ENCODE results near the gene APIP. TPM values are rescaled to one million over a fixed set of nuclear protein-coding genes. Genes with fewer than 3 reads are reported as not detected.

The APIP gene
- total RNA-seq, 4 donors from 2014 or later, result 30.0 to 36.9 (median 35.6) TPM

DNA sequence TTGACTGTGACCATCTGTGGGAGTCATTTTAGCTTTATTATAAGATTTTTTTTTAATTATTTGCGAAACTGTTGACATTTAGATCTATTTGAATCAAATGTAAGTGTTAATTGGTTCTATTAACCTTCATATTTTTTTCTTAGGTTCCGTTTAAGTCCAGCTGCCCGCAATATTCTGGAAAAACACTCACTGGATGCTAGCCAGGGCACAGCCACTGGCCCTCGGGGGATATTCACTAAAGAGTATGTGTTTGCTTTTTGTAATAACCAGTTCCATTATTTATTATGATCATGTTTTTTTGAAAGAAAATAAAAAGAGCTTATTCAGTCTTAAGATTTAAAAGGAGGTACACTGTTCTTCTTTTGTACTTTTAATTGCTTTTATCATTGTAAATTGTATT lies 44.1 kb upstream of the APIP start:
- intact Hi-C loops (cut with DNase I), result no loop called here
- H3K27me3 ChIP-seq, result no peaks in the 10 kb centered on the region
- TF ChIP-seq CTCF (IDR thresholded peaks at IDR 0.05), result no peak
- TF ChIP-seq EP300 (IDR thresholded peaks at IDR 0.05), result no peak
- no peak for TF ChIP-seq POLR2AphosphoS5 (IDR thresholded peaks at IDR 0.05)
- TF ChIP-seq POLR2A (IDR thresholded peaks at IDR 0.05; ENCODE audit: low read depth), result no peak
- no peaks in the 10 kb centered on the region for H3K9me3 ChIP-seq
- no peak overlapping the region for H3K27ac ChIP-seq (replicated peaks in 1 of 4)
- WGBS, result 46% methylated on average over 4 of the region's 4 CpGs
- H3K4me1 ChIP-seq, result no peaks in the 10 kb centered on the region
- H3K36me3 ChIP-seq, result peaks cover 0 to 19% (median 4%) of the 10 kb centered on the region in 4 donors
- H3K4me3 ChIP-seq, result no peak overlapping the region
- DNase-seq (ENCODE audit: extremely low spot score), result no peak

DNA sequence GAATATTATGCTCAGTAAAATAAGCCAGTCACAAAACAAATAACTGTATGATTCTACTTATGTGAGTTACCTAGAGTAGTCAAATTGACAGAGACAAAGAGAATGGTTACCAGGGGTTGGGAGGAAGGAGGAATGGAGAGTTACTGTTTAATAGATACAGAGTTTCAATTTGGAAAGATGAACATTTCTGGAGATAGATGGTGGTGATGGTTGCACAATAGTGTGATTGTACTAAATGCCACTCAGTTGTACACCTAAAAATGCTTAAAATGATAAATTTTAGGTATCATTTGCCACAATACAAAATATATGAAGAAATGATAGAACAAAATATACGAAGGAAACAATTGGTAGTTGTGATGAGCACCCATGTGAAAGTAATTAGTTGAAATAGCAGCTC lies 43.6 kb upstream of the APIP start:
- H3K9me3 ChIP-seq, result no peaks in the 10 kb centered on the region
- intact Hi-C loops (cut with DNase I), result no loop called here
- no peak for DNase-seq (ENCODE audit: extremely low spot score)
- TF ChIP-seq CTCF (IDR thresholded peaks at IDR 0.05) (no peak), POLR2A (IDR thresholded peaks at IDR 0.05; ENCODE audit: low read depth) (no peak), POLR2AphosphoS5 (IDR thresholded peaks at IDR 0.05) (no peak), EP300 (IDR thresholded peaks at IDR 0.05) (no peak)
- peaks cover 0 to 15% (median 4%) of the 10 kb centered on the region in 4 donors for H3K36me3 ChIP-seq
- WGBS, result 94% methylated on average over 1 of the region's 1 CpG
- H3K4me3 ChIP-seq, result no peak overlapping the region
- H3K27me3 ChIP-seq, result no peaks in the 10 kb centered on the region
- no peaks in the 10 kb centered on the region for H3K4me1 ChIP-seq
- H3K27ac ChIP-seq (replicated peaks in 1 of 4), result no peak overlapping the region

GRCh38 chr11:34957606-34958005 lies 41.4 kb upstream of the APIP start:
- Histone ChIP-seq H3K27ac (replicated peaks in 1 of 4) (no peak overlapping the region), H3K4me3 (no peak overlapping the region), H3K9me3 (no peaks in the 10 kb centered on the region), H3K36me3 (peaks cover 0 to 7% (median 4%) of the 10 kb centered on the region in 4 donors), H3K27me3 (no peaks in the 10 kb centered on the region), H3K4me1 (no peaks in the 10 kb centered on the region)
- no peak for TF ChIP-seq POLR2AphosphoS5 (IDR thresholded peaks at IDR 0.05)
- no peak for TF ChIP-seq EP300 (IDR thresholded peaks at IDR 0.05)
- no peak for TF ChIP-seq CTCF (IDR thresholded peaks at IDR 0.05)
- TF ChIP-seq POLR2A (IDR thresholded peaks at IDR 0.05; ENCODE audit: low read depth), result no peak
- intact Hi-C loops (cut with DNase I), result no loop called here
- 96% methylated on average over 3 of the region's 3 CpGs for WGBS
- no peak for DNase-seq (ENCODE audit: extremely low spot score)

GRCh38 chr11:34957206-34957605 lies 41.0 kb upstream of the APIP start:
- TF ChIP-seq CTCF (IDR thresholded peaks at IDR 0.05) (no peak), EP300 (IDR thresholded peaks at IDR 0.05) (no peak), POLR2AphosphoS5 (IDR thresholded peaks at IDR 0.05) (no peak), POLR2A (IDR thresholded peaks at IDR 0.05; ENCODE audit: low read depth) (no peak)
- Histone ChIP-seq H3K27ac (replicated peaks in 1 of 4) (no peak overlapping the region), H3K36me3 (peaks cover 0 to 7% (median 4%) of the 10 kb centered on the region in 4 donors), H3K27me3 (no peaks in the 10 kb centered on the region), H3K4me1 (no peaks in the 10 kb centered on the region), H3K4me3 (no peak overlapping the region), H3K9me3 (no peaks in the 10 kb centered on the region)
- WGBS, result 73% methylated on average over 5 of the region's 5 CpGs
- intact Hi-C loops (cut with DNase I), result no loop called here
- no peak for DNase-seq (ENCODE audit: extremely low spot score)

GRCh38 chr11:34953955-34954354 lies 37.8 kb upstream of the APIP start:
- Histone ChIP-seq H3K27me3 (no peaks in the 10 kb centered on the region), H3K4me3 (no peak overlapping the region), H3K4me1 (peaks cover under 1 to 3% (median 1%) of the 10 kb centered on the region in 4 donors), H3K36me3 (peaks cover 0 to 7% (median 4%) of the 10 kb centered on the region in 4 donors), H3K27ac (replicated peaks in 1 of 4) (no peak overlapping the region), H3K9me3 (no peaks in the 10 kb centered on the region)
- TF ChIP-seq EP300 (IDR thresholded peaks at IDR 0.05) (no peak), POLR2AphosphoS5 (IDR thresholded peaks at IDR 0.05) (no peak), CTCF (IDR thresholded peaks at IDR 0.05) (no peak), POLR2A (IDR thresholded peaks at IDR 0.05; ENCODE audit: low read depth) (no peak)
- DNase-seq (ENCODE audit: extremely low spot score), result no peak
- intact Hi-C loops (cut with DNase I), result no loop called here
- WGBS, result 97% methylated on average over 1 of the region's 1 CpG
